UCSD-AML1 (cell line): ENCODE measurements around the gene ZNF236.

ENCODE experiments used
- DNase-seq: peaks from one replicate; lab custom pipeline; 2025; ENCODE audit not compliant: unreplicated experiment; lab: John Stamatoyannopoulos, UW

Gene ZNF236

DNA sequence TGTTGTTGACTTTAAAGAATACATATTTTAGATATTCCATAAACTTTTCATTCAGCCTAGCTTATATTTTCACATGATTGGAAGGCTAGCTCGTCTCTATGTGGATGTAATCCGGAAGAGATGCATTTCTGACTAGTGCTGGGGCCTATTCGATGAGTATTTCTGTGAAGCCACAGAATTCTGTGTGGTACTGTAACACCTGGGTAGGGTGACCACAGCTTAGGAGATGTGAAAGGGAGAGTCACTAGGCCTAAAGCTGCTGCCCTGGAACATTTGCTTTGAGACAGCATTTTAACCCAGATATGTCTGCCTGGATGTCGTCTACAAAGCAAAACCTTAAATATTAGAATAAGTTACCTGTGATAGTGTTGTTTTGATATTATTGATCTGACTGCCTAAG, 83.5 kb downstream of the ZNF236 start:
- no peak for DNase-seq

DNA sequence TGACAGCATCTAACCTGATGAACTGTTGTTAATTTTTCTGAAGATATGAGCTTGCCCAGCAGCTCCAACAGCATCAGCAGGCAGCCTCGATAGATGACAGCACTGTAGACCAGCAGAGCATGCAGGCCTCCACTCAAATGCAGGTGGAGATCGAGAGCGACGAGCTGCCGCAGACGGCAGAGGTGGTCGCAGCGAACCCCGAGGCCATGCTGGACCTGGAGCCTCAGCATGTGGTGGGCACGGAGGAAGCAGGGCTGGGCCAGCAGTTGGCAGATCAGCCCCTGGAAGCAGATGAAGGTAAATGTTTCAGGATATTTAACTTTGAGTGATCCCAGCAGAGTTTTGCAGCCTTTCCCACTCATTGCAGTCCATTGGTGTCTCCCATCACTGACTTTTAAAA, 85.9 kb downstream of the ZNF236 start:
- no peak for DNase-seq

DNA sequence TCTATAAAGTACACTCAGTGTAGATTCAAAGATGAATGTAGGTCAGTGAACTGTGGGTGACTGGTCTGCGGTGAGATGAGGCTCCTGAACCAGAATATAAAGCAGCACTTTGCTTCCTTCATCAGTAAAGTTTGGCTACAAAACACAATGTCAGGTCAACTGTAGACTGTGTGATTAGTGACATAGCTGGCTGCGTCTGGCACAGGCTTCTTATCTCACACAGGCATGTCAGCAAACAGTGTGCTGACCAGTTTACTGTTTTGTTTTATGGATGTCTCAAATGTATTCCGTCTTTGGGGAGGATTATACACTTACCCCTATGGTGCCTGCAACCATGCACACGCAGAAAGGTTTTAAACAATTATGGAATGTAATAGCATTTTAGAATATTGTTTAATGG, 87.1 kb downstream of the ZNF236 start:
- no peak for DNase-seq

DNA sequence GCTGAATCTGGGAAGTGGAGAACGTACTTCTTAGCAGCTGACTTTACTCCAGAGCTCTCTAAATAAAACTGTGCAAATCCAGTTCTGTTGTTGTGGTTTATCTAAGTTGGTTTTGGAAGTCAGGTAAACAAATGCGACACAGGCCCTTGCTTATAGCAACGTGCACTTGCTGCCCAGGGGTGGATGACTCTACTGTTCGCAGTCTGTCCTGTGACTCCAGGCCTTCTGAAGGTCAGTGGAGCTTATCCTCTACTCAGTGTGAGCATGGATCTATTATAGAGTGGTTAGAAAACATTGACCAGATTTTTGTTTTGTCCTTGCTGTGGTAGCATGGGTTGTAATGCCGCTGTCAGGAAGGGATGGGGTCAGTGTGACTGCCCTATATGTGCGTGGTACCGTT, 89.1 kb downstream of the ZNF236 start:
- DNase-seq = no peak

DNA sequence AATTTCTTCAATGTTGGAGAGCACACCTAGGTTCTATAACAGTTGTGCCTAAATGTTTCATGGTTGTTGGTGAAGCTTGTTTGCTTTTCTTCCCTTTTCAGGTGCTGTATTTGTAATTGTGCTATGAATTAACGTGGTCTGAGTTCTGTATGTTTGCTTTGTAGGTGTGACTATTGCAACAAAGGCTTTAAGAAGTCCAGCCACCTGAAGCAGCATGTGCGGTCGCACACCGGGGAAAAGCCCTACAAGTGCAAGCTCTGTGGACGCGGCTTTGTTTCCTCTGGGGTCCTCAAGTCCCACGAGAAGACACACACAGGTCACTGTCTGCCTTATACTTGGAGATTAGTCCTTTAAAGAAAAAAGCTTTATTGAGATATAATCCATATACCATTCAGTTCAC, 91.2 kb downstream of the ZNF236 start:
- no peak for DNase-seq

DNA sequence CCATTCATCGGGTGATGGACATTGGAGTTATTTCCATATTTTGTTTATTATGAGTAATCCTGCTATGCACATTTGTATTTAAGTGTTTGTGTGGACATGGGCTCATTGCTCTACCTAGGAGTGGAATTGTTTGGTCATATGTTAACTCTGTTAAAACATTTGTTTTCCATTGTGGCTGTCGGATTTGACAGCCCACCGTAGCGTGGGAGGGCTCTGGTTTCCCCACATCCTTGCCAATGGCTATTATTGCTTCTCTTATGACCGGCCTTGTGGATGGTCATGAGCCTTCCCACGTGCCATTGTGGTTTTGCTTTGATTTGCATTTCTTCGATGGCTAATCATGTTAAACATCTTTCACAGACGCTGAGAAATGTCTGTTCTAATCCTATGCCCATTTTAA, 92.0 kb downstream of the ZNF236 start:
- no peak for DNase-seq

DNA sequence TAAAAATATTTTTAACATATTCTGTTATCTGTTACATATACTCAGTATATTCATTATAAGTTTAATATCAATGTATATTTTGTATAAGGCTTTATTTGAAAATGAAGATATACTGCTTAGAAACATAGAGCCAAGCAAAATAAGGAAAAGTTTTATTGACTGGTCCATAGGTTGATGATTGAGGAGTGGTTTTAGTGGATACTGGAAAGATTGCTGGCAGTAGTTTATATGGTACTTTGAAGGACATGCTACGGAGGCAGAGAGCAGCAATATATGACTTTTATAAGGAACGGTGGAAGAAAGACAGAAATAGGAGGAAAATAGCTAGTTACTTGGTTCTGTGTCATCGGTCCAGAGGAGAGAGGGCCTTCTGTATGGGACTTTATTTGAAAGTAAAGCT, 92.4 kb downstream of the ZNF236 start:
- no peak for DNase-seq

DNA sequence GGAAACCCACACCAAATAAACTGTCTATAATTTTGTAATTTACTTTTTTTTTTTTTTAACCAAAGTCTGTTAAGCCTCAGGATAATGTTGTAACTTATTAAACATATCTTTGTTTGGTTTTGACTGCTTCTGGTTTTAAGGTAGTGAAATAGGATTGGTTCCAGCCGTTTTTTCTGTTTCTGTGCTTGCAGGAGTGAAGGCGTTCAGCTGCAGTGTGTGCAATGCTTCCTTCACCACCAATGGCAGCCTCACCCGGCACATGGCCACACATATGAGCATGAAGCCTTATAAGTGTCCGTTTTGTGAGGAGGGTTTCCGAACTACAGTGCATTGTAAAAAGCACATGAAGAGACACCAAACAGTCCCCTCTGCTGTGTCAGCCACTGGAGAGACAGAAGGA, 93.1 kb downstream of the ZNF236 start:
- no peak for DNase-seq

DNA sequence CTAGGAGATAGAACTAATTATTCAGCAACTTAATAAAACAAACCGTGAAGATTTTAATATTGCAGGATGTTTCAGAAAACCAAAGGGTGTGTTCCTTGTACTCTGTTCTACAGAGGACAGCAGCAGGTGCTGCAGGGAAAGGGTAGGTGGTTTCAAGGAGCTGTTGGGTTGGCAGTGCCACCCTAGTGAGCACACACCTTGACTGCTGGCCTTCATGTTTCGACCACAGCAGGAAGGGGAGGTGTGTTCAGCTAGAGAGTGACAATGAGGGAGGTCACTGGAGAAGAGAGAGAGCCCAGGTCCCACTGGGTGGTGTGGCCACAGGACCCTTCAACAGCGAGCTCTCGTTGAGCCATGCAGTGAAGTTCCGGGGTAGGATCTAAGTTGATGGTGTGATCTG, 98.6 kb downstream of the ZNF236 start:
- DNase-seq = no peak

DNA sequence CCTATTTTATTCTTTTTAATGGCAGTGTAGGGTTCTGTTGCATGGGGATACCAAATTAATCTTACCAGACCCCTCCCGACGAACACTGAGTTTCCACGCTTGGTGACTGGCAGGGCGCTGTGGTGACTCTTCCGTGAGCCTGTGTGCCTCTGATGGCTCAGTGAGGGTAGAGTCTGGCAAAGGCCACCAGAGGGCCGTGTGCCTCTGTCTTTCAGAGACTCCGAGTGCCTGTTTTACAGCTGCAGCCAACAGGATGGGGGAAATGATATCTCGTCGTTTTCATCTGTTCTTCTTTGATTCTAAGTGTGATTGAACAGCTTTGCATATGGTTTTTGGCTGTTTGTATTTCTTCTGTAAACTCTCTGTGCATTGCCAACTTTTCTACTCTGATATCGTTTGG, 99.8 kb downstream of the ZNF236 start:
- DNase-seq = peak; percentile 49

DNA sequence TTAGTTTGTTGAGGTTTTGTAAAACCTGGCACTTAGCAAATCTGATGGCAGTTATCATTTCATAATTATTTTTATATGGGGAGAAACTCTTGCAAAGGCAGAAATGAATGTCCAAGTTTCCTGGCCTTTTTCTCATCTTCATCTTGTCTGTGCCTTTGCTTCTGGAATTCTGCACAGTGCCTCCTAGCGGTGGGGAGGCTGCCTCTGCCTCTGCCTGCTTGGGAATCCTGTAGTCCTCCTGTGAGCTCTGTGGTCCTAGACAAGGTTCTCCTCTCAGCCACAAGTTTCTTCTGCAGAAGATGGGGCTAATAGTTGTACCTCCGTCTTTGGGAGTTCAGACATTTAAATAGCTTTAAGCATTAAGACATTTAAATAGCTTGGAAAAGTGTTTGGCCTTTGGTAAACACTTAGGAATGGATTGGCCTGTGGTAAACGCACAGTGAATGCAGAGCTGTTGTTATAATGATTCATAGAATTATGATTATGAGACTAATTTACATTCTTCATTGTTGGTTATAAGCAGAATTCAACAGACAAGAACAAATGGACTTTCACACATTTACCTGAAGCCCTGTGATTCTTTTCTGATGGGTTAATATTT, 101.2 kb downstream of the ZNF236 start:
- DNase-seq = no peak

DNA sequence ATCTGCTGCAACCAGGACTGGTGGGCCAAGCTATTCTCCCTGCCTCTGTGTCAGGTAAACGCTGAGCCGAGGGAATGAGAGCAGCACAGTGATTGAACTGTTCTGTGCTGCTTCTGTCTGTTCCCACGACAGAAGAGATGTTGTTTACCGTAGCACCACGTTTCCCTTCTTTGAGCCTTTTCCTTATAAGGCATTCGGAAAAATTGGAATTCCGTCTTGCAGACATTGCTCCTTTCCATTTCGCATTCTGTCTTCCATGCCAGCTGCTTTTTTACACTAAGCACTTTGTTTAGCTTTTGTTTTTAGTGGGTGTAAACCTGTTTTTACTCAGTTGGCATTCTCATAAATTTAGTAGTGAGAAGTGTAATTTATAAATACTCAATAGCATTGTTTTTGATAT, 103.1 kb downstream of the ZNF236 start:
- DNase-seq = no peak

DNA sequence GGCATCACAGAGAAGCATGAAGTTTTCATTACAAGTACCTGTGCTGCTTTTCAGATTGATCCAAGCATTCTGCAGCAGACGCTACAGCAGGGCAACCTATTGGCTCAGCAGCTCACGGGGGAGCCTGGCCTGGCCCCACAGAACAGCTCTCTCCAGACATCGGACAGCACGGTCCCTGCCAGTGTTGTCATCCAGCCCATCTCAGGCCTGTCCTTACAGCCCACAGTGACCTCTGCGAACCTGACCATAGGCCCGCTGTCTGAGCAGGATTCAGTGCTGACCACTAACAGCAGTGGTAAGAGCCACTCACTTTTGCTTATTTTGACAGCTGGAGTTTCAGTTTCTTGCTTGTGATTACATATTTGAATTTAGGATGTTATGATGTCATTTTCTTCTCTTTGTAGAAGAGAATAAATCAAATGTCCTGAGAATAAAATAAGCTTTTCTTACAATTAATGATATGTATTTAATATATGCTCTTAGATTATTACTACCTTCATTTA, 104.9 kb downstream of the ZNF236 start:
- no peak for DNase-seq

DNA sequence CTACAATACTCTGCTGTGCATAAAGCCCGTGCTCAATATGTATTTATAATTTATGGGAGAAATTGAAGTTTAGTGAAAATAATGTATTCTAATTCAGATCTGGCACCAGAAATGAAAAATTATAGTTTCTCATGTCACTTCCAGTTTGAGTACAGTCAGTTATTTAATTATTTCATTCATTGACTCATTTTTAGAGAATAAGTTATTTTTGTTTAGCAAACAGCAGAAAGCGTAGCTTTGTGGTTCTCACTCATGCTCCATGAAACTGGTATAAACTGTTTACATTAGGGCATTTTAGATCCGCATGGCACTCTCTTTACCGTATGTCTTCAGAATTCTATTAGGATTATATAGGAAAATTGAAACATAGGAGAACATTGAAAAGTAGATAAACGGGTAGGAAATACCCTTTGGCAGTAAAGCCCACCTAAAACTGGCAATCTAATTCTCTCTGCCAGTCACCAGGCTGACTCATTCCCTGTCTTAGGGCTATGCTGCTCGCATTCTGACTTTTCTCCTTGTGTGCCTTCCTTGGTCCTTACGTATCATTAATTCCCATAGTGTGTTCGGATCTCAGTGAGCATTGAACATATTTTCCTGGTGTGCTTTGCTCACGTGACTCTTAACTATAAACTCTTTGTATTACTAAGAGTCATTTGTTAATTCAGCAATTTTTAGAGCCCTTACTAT, 106.0 kb downstream of the ZNF236 start:
- no peak for DNase-seq

DNA sequence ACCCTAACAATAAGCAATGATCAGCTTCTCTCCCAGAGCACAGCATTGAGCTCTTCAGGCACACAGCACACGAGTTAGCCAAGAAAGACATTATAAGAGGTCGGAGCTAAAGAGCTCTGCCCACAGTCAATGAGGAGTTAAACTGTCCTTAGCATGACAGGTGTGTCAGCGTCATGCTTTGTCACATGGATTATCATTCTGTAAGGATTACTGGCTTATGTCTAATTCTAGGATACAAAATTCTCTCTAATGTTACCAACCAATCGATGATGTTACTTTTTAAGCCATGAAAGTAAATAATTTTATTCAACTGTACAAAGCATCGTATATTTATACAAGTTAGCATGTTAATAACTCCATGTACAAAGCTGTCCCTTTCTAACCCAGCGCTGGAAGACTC, 108.8 kb downstream of the ZNF236 start:
- DNase-seq = no peak

DNA sequence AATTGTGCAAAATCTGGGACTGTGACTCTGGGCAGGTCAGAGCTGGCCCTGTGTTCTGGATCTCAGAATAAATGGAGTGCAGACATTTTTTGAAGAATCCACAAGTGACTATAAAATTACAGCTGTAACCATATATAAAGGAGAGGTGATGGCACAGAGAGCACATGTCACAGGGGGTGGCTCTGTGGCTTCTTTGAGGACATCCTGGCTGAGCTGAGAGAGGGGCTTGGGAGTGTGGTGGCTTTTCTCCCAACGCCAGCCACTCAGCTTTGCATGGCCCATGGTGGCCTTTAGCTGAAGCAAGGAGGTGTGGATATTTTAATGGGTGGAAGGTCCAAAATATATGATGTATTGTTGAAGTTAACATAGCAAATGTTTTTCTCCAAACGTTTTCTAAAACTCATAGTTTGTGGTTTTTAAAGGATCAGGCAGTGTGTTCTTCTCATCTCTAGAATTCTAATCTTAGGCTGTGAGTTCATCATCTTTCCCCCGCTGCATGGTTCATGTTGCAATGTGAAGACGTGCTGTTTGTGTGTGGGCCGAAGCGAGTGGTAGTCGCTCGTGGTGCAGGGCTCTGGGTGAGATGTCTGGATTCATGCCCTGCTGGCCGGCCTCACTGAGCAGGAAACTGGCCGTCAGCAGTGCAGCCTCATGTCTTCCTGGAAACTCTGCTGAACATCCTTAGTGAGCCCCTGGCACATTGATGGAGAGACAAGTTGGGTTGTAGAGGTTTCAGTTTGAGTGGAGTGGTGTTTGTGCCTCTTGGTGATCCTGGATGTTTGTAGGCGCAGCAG, 109.9 kb downstream of the ZNF236 start:
- no peak for DNase-seq

DNA sequence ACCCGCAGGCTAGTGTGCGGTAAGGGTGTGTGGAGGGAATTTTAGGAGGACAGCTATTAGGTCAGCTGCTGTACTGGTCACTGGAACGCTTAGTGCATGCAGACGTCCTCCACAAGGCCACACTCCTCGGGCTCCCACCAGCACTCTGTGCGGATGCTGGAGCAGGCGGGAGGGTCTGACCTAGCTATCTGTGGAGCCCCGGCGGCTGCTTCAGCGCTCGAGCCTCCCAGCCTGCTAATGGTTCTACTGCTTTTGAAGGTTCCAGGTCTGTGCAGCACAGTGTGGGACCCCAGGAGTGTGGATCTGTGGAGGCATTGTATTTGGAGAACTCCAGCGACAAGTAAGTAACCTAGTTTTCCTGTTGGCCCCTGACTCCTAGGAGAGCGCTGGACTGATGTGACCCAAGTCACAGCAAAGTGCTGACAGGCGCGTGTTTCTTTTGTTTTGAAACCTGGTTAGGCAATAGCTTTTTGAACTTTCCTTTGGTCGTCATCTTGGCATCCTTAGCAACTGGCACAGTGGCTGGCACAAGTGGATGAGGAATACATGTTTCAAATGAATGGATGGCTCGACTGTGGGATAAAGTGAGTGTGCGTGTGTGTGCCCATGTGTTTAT, 113.5 kb downstream of the ZNF236 start:
- no peak for DNase-seq

DNA sequence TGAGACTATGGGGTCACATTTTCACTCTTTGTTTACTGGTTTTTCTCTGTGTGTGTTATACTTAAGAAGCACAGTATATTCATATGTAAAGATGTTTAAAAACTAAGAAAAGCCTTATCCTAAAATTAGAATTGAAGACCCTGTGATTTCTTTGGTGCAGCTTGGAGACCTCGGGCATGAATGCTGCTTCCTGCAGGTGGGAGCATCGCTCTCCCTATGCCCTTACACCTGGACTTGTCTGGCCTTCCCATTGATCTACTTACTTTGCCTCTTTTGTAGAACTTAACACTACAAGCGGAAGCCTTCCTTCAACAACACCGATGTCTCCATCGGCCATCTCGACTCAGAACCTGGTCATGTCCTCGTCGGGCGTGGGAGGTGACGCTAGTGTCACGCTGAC, 114.5 kb downstream of the ZNF236 start:
- DNase-seq = no peak

DNA sequence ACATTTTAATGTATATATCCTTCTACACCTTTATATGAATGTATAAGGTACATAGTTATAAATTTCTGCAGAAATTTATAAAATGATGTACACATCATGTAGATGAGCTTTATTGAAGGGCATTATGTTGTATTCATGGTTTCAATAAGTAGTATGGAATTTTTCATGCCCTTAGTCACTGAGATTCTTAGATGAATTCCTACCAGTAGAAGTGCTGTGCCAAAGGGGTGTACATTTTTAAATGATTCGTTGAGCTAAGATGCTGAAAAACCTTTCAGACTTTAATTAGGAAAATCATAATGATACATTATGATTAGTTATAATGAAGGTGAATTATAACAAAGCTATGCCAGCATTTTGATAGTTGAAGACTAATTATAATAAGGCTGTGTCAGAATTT, 115.2 kb downstream of the ZNF236 start:
- no peak for DNase-seq

DNA sequence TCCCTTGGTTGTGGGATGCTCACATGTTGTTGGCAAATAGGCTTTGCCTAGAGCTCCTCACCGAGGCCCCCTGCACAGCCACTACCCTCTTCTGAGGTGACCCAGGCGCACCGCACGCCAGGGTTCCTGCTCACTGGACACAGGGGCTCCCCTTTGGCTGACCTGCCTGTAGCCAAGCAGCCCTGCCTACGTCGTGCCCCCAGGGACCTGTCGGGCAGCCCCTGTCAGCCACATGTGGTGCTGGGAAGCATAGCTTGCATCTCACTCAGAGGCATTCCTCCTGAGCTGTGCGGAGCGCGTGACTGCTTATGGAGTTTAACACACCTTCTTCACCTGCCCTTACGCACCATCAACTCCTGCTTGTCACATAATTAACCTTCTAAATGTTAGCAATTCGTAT, 116.3 kb downstream of the ZNF236 start:
- no peak for DNase-seq

DNA sequence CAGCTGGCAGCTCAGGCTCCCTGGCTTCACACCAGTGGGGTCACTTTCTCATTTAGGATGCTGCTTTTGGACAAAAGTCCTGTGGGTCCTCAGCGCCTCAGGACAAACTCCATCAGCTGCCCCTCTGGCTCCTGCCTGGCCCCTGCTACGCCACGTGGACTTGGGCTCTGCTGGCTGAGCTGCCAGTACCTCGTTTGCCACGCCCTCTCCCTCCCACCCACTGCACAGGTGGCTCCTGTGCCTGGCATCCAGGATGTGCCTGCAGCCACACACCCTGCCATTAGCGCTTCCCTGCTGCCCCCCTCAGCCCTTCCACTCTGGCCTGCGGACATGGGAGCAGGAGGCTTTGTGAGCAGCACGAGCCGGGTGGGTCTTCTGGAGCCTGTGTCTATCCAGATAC, 118.9 kb downstream of the ZNF236 start:
- no peak for DNase-seq
